ENCODE measurements around the gene CACUL1.
"Not testable (repeated sequence)": the region's sequence is repeated elsewhere in the genome, so short reads cannot be mapped to it uniquely, and the experiment has no call there.

The CACUL1 gene

DNA sequence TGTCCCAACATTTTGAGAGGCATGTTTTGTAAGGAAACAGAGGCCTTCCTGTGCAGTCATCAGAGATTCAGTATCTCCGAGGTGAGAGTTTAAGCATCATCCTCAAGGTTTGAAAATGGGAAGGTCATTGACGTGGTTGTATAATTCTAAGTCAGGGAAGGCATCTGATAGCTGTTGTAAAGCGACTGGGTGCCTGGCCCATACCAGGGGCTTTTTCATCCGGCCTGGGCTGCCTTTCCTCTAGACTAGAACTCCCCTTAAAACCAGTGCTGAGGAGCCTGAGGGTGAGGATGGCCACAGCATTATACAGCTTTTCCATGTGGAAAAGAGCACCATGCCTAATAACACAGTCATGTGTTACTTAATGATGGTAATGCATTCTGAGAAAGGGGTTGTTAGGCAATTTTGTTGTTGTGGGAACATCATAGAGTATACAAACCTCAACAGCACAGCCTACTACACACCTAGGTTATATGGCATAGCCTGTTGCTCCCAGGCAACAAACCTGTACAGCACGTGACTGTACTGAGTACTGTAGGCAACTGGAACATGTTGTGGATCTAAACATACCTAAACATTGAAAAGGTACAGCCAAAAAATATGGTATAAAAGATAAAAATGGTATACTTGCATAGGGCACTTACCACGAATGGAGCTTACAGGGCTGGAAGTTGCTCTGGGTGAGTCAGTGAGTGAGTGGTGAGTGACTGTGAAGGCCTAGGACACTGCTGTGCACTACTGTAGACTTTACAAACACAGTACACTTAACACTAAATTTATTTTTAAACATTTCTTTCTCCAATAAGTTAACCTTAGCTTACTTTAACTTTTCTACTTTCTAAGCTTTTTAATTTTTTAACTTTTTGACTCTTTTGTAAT lies 13.5 kb upstream of the CACUL1 start:
- no peak for DNase-seq

DNA sequence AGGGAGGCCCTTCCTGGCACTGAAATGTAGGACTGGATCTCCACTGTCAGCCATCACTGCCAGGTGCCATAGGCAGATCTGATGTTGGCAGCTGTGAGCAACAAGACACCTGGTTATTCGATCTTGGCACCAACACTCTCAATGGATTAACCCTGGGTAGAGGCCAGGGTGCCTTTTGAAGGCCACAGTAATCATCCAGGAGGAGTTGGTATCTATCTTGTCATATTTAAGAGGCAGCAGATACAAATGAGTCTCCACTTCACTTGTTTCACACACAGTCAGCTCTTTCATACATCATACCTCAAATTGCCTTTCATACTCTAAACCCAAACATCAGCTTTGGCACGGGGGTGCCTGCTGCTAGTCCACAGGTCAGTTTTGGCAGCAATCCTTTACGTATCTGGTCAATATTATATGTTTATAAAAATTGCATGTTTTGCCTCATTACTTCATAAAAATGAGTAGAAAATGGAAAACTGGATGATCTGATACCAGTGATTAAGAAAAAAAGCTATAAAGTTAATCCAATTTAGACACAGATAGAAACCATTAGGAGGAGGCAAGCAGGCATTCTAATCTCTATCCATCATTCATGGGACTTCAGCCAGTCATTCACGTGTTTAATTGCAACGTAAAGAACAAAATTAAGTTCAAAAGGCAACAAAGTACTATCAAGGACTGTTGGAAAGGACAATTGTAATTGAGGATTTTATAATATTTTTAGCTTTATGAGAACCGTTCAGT lies 12.7 kb upstream of the CACUL1 start:
- DNase-seq, result no peak

DNA sequence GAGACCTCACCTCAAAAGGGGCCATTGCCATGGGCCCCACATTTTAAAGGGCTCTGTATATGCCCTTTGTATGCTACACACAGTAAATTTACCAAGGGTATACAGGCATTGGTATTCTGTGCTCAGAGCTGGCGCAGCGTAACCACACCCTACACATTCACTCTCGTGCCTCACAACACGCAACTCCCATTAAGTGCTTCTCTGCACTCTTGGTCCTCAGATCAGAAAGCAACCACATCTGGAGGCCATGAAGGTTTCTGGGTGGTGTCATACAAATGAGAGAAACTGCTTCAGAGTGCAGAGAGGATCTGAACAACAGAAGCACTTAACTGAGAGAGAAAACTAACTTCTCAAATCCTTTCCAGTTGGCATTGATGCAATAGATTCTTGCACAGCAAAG lies 9.4 kb upstream of the CACUL1 start:
- DNase-seq, result no peak

DNA sequence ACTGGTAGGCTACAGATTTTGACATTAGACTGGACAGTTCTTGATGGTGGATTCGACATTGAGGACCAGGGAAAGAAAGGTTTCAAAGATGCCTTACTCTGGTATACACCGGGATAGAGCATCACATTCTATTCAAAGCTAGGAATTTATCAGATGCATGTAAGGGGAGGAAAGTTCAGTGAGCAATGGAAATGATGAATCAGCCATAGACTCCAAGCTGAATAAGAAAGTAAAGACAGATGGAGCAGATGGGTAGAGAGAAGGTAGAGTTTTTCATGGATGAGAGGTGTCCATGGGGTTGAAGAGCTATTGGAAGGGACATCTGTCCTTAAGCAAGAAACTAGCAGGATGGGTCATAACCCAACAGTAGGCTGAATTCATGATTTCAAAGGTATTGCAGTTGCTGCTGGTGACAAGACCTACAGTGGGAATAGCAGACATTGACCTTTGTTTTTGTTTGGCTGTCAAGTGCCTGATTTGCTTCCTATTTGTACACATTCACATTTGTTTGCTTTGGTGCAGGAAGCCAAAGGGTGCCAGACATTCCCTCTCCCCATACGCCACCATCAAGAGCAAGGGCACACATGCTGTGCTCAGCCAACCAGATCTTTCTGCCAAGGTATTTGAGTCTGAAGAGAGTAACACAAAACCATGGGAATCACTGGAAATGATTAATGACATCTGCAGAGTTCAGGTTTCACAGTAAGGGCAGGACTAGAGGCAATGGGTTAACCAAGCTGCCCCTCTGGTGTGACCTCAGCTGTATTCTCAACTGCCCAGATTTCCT lies 8.6 kb upstream of the CACUL1 start:
- peak; percentile 24 for DNase-seq

DNA sequence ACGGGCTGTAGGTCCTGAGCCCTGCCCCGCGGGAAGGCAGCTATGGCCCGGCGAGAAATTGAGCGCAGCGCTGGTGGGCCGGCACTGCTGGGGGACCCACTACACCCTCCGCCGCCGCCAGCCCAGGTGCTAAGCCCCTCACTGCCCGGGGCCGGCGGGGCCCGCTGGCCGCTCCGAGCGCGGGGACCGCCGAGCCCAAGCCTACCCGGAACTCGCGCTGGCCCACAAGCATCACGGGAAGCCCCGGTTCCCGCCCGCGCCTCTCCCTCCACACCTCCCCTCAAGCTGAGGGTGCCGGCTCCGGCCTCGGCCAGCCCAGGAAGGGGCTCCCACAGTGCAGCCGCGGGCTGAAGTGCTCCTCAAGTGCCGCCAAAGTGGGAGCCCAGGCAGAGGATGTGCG lies 5.5 kb upstream of the CACUL1 start:
- no peak for DNase-seq

DNA sequence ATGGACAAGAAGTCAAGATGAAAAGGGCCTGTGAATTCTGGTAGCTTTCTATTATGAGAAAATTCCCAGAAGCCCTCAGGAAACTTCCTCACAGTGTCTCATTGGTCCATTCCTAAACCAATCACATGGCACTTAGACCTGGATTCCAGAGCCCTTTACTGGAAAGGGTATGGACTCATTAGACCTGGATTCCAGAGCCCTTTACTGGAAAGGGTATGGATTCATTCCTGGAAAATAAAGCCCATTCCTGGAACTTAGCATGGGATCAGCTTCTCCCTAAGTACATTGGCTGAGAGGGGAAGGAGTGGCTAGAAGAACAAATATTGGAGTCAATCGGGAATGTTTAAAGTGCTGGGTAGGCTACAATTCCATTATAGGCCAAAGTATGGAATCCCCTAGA lies 3.7 kb upstream of the CACUL1 start:
- no peak for DNase-seq

DNA sequence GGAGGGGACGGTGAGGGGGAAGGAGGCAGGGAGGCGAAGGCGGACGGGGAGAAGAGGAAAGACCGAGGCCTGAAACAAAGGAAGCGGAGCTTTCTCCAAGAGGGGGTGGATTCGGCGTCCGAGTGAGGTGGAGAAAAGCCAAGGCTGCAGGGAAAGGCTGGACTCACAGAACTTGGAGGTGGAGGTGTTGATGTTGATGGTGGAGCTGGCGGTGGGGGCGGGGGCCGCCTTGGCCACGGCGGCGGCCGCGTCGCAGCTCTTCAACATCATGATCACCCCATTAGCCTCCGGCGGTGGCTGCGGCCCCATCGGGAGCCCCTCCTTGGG lies 578 bp downstream of the CACUL1 start:
- DNase-seq, result no peak

DNA sequence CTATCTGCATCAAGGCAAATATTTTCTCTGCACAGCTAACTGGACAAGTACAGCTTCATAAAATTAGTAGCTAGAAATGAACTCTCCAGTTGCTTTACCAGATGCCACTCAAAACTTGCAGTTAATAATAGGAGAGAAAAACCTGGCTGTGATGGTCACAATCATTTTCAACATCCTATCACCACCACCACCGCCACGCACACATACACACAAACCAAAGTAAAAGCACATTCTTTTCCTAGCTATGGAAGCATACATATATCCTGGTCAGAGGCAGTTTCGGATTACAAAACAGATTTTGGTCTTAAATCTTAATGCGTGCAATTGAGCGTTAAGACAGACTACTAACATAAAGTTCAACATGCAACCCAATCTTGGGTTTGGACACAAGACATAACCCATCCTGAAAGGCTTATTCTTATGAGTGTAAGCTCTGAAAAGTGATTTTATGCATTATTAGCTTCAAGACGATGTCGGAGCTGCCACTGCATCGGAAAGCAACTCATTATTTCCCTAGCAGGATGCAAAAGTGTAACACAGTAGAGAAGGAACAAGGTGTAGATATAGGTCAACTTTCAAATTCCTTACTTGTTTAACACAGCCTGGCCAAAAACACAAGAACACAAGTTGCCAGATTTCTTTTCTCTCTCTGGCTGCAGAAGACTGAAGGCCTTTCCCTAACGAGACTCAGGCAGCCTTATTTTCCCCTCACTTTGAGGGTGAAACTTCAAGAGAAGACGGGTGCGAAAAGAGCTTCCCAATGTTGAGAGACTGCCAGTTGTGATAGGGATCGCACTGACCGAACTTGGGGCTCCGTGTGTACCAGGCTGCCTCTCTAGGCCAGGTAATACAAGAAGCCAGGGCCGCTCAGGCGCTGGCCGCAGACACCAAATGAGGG lies 1.2 kb downstream of the CACUL1 start:
- DNase-seq, result no peak

DNA sequence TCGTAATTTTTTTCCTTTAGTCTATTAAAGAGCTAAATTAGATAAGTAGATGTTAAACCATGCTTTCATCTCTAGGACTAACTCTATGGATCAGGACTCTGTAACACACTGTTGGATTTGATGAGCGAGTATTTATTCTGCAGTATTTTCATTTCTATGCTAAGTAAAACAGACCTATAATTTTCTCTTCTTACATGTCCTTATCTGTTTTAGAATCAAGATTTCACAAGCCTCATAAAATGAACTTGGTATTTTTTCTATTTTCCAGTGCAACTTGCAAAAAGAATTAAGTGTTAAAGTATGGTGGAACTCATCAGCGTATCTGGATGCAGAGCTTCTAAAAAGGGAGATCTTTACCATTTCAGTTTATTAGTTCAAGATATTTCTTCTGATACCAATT lies 2.4 kb downstream of the CACUL1 start:
- no peak for DNase-seq

DNA sequence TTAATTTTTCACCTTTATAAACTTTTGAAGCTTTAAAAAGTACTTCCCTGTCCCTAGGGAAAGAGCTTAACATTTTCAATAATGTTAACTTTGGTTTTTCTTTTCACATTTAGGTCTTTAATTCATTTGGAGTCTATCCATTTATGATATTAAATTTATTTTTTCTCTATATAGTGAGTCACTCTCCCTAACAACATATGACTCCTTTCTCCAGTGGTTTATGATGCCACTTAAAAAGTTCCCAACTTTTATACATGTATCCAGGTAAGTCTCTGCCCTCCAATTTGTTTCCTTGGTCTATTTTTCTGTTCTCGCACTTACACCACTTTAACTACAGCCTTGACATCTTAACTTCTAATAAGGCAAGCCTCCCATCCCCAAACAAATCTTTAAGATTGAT lies 3.5 kb downstream of the CACUL1 start:
- DNase-seq, result no peak

DNA sequence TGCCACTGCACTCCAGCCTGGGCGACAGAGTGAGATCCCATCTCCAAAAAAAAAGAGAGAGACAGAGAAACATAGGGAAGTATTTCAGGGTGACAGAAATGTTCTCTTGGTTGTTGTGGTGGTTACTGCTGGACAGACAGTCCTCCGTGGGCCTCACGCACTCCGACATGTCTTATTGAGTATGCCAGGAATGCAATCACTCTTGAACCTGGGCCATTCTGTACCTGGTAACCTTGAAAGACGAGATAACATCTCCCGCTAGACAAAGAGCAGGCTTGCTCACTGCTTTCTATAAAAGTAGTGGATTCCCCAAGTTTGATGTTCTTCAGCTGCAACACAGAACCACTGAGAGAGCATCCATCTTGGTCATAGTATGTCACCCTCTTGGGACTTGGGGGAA lies 6.7 kb downstream of the CACUL1 start:
- DNase-seq, result no peak

DNA sequence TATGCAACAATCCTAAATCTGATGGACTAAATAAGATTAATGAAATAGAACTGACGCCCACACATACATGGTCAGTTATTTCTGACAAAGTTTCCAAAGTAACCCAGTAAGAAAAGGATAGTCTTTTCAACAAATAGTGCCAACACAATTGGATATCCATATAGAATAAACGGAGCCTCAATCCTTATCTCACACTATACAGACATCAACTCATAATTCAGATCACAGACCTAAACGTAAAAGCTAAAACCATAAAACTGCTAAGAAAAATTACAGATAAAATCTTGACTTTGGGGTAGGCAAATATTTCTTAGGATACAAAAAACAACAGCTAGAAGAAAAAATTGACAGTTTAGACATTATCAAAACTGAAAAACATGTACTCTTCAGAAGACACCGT lies 8.5 kb downstream of the CACUL1 start:
- DNase-seq, result no peak

DNA sequence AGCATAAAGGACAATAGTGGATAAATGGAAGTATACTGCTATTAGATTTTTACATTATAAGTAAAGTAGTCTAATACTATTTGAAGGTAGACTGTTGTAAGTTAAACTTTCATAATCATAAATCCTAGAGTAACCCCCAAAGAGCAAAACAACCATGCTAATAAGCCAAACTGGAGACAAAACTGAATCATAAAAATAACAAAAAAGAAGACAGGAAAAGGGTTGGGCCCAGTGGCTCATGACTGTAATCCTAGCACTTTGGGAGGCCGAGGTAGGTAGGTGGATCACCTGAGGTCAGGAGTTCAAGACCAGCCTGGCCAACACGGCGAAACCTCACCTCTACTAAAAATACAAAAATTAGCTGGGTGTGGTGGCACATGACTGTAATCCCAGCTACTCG lies 9.7 kb downstream of the CACUL1 start:
- DNase-seq, result no peak

DNA sequence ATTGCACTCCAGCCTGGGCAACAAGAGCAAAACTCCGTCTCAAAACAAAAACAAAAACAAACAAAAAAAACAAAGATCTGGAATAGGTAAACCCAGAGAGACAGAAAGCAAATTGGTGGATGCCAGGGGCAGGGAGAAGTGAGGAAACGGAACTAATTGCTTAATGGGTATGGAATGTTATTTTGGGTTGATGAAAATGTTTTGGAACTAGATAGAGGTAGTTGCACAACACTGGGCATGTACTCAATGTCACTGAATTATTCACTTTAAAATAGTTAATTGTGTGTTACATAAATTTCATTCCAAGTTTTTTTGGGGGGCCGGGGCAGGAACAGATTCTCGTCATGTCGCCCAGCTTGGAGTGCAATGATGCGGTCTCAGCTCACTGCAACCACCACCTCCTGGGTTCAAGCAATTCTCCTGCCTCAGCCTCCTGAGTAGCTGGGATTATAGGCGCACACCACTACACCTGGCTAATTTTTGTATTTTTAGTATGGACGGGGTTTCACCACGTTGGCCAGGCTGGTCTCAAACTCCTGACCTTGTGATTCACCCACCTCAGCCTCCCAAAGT lies 10.3 kb downstream of the CACUL1 start:
- DNase-seq, result not testable (repeated sequence)

DNA sequence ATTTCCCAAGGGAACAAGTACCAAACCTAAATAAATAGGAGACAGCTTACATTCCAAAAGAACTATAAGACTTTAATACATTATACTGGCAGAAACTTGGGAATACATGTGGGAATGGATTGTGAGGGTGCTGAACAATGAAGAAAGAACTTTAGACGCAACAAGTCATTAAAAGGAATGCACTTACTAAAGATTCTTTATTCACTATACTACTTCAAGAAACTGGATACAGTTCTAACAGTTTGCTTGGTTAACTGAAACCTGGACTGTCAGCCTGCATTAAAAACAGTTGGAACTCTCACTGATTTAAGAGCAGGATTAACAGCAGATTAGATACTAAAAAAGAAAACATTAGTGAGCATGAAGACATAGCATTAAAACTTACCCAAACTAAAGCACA lies 12.0 kb downstream of the CACUL1 start:
- DNase-seq, result no peak

DNA sequence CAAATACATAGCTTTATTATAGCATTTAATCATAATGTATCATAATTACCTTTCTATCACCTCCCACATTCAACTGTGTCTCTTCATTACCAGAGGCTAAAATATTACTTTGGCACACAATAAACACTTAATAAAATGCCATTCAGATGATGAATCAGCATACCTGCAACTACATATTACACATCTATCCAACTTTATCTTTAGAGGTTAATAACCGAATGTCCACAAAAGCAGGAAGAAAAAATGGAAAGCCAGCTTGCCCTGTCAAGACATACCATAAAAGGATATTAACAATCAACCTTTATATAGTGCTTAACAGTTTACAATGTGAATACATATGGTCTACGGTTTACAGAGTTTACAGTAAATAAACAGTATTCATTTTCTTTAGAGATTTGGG lies 12.7 kb downstream of the CACUL1 start:
- no peak for DNase-seq

DNA sequence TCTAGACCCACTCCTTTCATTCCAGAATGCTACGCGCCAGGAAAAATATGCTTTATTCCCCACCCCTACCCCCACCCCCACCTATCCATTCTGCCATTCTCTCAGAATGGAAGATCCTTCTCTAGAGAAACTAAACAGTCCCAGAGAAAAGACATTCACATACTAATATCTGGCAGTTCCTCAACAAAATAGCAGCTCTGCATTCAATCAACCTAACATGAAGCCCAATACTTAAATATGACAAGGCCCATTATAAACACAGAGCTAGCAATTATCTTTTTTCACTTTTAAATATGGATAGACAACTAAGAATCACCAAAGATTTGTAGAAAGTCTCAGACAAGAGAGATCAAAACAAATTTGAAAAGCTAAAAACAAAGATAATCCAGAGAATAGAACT lies 16.4 kb downstream of the CACUL1 start:
- DNase-seq, result no peak

DNA sequence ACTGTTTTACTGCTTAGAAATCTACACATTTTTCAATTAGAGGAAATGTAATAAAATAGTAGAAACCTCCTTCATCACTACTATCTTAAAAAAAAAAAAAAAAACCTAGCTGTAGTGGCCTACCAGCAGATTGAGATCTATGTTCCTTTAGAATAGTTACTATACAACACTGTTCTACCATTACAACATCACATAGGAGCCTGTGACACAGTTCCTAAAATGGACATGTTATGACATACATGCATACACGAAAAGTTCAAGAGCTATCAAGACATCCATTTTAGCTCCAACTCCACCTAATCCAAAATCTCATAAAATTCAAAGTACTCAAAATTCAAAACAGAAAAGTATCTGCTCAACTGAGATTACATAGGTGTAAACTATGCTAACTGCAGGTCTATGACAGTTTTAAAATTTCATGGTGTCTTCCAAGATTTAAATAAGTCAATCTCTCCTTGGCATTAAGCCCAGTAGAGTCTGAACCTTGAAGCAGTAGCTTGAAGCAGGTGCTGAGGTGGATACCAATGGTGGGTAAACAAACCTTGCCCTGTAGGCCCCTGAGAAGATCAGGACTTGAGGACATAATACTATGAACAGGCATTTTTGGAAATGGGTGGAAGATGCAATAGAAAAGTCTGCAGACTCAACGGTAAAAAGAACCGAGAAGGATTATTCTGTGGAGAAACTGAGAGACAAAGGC lies 17.0 kb downstream of the CACUL1 start:
- no peak for DNase-seq

DNA sequence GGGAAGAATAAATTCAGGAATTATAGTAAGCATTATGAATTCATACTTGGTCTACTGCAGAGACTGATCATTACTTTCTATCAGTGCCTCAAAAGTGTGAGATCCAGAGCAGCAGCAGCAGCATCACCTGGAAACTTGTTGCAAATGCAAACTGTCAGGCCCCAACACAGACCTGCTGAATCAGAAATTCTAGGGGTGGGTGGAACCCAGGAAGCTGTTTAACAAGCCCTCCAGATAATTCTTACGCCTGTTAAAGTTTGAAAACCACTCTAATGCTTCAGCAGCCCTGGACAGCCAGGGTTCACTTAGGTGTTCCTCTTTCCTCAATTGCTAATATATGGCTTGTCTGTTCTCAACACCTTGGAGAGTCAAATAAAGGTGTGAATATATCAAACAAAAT lies 19.5 kb downstream of the CACUL1 start:
- DNase-seq, result no peak

DNA sequence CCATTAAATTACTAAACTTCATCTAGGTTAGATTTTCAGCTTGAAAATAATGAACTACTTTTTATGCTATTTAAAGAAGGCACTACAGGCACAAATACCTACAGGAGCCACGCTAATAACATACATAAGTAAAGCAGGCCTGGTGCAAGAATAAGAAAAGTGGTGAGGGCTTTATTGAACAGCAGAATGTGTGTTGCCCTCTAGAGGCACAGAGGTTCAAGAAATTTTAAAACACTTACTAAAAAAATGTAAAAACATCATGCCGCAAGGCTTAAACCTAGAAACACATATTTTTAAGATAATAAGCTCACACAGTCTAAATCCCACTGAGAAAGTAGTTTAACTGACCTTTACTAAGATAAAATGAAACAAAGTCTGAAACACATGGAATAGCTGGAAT lies 20.3 kb downstream of the CACUL1 start:
- DNase-seq, result no peak

DNA sequence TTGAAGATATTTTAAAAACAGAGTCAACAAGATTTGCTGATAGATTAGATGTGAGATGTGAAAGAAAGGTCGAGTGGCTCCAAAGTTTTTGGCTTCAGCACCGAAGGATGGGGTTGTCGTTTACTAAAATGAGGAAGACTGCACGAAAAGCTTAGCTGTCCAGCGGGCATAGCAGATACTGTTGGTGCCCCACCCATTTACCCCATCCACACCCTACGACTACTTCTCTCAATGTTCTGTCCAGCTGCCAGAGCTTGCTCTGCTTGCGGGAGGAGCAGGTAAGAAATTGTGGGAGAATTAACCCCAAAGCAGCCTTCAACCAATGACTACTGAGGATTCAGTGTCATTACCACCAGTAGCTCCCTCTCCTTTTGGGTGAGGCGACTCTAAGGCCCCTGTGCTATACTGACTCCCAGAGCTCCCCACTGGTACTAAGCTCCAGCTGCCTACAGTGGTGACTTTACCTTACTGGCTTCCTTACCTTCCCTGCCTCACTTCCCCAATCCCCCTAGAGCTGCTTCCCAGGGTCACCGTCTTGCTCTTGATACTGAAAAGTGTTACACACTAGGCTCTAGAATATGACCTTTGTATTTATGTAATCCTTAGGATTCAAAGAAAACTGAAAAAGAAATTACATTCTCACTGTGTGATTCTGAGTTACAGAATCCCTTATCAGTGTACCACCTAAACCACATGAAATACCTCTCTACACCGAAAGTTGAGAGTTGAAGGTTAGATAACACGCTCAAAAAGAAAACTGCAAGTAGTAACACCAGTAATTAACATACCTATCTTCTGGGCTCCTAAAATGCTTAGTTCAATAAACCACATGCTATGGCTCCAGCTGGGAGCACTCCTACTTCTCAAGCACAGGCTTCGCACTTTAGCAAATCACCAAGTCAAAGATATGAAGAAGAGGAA lies 22.3 kb downstream of the CACUL1 start:
- no peak for DNase-seq
